AG04449 (cell line): ENCODE results near the gene ARSD.
"Not testable (repeated sequence)": the region's sequence is repeated elsewhere in the genome, so short reads cannot be mapped to it uniquely, and the experiment has no call there.

Experiments used
- CTCF ChIA-PET: fragments of 350-600 bp; formaldehyde crosslinking; extraction: SDS; loops from one replicate; lab custom pipeline; 2021; ENCODE audit warnings: antibody characterized with exemption; lab: Yijun Ruan, JAX
- POLR2A ChIA-PET: fragments of 400-600, 350-600 bp; formaldehyde crosslinking; extraction: SDS; loops from one replicate; lab custom pipeline; 2020; ENCODE audit warnings: antibody characterized with exemption, inconsistent platforms; lab: Yijun Ruan, JAX
- DNase-seq: peaks from one replicate; pipeline ENCODE4 v3.0.0-alpha.2; 2010; ENCODE audit warnings: low read depth, low spot score
- H3K4me3 ChIP-seq: 2 replicates; pipeline ENCODE4 v1.5.1; 2011; ENCODE audit warnings: low read depth, mild to moderate bottlenecking, control low read depth, low read length
- TF ChIP-seq, protein P1 (sequence below): IDR thresholded peaks from one replicate; pipeline ENCODE4 v1.5.1; 2011; ENCODE audit warnings: mild to moderate bottlenecking, moderate library complexity, low read length, control low read depth, inconsistent platforms; ENCODE audit not compliant: insufficient read depth; ENCODE audit errors: missing control alignments

ARSD gene

DNA sequence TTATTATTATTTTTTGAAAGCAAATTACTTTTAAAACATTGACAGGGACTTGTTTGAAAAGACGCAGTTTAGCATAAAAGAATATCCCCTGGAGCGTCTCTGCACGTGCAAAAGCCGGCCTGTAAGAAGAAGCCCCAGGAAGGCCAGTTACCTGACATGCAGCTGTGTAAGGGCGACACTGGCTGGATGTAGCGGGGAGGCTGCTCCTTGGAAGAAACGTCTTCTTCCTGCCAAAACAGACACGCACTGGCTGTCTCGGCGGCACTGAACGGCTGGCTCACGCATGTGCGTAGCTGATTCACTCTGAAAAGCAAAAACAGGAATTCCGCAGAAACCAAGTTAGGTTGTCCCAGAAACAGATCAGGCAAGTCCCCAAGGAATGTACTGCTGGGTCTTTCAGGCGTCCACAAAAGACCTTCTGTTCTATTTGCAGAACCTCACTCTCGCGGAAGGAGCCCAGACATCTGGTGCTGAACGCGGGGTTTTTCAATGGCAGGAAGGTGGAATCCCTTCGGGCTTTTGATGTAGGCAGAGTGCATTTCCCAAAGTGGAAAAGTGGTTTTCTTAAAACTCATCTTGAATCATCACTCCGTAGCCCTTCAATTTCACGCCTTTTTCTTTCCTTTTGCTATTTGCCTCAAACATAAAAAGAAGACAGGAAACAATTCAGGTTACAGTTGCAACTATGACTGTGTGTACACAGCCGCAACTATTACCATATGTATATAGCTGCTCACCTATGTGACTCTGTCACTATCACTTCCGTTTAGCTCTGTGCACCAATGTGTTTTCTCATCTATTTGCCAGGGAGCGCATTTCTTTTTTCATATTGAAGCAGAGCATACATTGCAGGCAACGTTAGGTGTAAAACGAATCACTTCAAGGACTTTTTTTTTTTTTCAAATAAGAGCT, 39.1 kb upstream of the ARSD start:
- POLR2A ChIA-PET, result no interaction called here
- no peak for DNase-seq
- H3K4me3 ChIP-seq, result peak overlapping the region; percentile 40
- TF ChIP-seq, protein P1, sequence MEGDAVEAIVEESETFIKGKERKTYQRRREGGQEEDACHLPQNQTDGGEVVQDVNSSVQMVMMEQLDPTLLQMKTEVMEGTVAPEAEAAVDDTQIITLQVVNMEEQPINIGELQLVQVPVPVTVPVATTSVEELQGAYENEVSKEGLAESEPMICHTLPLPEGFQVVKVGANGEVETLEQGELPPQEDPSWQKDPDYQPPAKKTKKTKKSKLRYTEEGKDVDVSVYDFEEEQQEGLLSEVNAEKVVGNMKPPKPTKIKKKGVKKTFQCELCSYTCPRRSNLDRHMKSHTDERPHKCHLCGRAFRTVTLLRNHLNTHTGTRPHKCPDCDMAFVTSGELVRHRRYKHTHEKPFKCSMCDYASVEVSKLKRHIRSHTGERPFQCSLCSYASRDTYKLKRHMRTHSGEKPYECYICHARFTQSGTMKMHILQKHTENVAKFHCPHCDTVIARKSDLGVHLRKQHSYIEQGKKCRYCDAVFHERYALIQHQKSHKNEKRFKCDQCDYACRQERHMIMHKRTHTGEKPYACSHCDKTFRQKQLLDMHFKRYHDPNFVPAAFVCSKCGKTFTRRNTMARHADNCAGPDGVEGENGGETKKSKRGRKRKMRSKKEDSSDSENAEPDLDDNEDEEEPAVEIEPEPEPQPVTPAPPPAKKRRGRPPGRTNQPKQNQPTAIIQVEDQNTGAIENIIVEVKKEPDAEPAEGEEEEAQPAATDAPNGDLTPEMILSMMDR, result no peak
- CTCF ChIA-PET, result interaction anchor here (1.5 kb wide), 1 partner anchor 581 kb away, joined by 3 read pairs; no protein-coding TSS in a partner anchor

DNA sequence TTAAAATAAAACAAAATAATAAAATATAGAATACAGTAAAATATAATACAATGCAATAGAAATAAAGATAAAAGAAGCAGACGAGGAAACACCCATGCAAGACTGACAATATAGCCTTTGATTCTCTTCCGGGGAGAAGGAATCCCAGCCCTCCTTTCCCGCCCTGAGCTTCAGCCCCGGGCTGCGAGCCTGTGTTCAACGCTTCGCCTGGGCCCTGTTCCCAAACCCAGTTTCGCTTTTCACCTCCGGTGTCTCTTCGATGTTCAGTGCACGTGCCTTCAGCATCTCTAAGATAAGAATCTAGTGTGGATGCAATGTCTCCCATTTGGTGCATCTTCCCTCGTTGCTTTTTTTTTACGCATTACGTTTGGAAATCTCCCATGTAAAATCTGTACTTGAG, 38.4 kb upstream of the ARSD start:
- peak overlapping the region; percentile 1; the same call in 1 of the 2 replicates for H3K4me3 ChIP-seq
- POLR2A ChIA-PET, result no interaction called here

GRCh38 chrX:2967012-2967411, 37.9 kb upstream of the ARSD start:
- DNase-seq, result no peak
- H3K4me3 ChIP-seq, result no peak overlapping the region
- CTCF ChIA-PET, result no interaction called here
- TF ChIP-seq, protein P1, result no peak
- POLR2A ChIA-PET, result no interaction called here

More for the DNA sequence above, 38.4 kb upstream of the ARSD start:
- TF ChIP-seq, protein P1, result no peak
- CTCF ChIA-PET, result no interaction called here
- DNase-seq, result no peak

DNA sequence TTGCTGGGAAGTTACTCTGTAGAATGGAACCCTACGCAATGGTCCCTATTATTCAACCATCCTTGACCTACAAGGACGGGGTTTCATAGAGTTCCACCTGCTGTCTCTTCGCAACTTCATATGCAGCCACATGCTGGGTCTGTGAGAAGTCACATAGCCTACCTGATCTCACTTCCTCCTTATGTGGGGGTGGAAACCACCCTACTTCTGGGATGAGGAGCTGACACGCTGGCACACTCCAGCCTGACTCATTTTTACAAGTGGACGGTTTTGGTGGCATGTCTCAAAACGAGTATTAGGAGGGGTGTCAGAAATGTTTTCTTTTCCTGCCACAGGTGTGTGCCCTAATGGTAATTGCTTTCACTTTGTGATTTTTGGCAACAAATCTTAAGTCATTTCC, 36.8 kb upstream of the ARSD start:
- H3K4me3 ChIP-seq, result no peak overlapping the region
- TF ChIP-seq, protein P1, result no peak
- DNase-seq, result no peak
- ChIA-PET POLR2A (no interaction called here), CTCF (no interaction called here)

DNA sequence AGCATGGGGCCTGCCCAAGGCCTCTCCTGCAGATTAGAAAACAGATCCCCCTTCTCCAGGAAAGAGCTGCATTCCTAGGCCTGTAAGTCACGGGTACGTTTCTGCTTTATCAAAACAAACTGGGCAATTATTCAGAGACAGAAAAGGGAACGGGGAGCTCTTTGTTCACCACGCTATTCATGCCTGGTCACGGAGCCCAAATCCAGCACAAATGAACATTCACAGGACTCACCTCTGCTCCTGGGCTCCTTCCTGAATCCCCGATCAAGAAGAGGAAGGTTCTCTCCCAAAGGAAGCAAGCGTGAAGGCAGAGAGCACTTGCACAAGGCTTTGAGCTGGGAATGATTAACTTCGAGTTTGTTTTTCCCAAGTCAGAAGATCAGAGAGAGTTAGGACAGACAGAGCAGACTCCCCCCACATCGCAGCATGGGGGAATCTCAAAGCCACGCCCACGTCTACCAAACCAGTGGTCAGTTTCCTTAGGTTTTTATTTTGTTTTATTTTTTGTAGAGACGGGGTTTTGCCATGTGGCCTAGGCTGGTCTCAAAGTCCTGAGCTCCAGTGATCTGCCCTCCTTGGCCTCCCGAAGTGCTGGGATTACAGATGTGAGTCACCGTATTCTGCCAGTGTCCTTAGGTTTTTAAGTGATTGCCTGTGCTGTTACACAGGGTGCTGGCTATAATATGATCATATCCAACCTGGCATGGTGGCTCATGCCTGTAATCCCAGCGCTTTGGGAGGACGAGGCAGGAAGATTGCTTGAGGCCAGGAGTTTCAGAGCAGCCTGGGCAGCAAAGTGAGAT, 35.1 kb upstream of the ARSD start:
- DNase-seq, CTCF ChIA-PET: not testable (repeated sequence)
- H3K4me3 ChIP-seq, result peak overlapping the region; percentile 20; the same call in 1 of the 2 replicates
- POLR2A ChIA-PET, result interaction anchor here (0.9 kb wide), 1 partner anchor 36 kb away, joined by 3 read pairs; the partner anchor contains the start of gene ARSD

DNA sequence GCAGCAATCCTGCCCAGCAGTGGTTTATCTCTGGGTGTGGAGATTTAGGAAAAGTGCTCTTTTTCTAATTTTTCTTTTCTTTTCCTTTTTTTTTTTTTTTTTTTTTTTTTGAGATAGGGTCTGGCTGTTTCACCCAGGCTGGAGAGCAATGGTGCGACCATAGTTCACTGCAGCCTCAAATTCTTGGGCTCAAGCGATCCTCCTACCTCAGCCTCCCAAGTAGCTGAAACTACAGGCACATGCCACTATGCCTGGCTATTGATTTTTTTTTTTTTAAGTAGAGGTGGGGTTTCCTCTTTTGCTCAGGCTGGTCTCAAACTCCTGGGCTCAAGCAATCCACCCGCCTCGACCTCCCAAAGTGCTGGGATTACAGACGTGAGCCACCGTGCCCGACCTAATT, 34.3 kb upstream of the ARSD start:
- CTCF ChIA-PET, H3K4me3 ChIP-seq, DNase-seq: not testable (repeated sequence)
- POLR2A ChIA-PET, result interaction anchor here (0.9 kb wide), 1 partner anchor 35 kb away, joined by 3 read pairs; the partner anchor contains the start of gene ARSD

- TF ChIP-seq, protein P1, result no peak
- H3K4me3 ChIP-seq, result no peak overlapping the region
- DNase-seq, result no peak
- CTCF ChIA-PET, result interaction anchor here (0.6 kb wide), 1 partner anchor 225 kb away, joined by 3 read pairs; no protein-coding TSS in a partner anchor
- POLR2A ChIA-PET, result no interaction called here
Observed at GRCh38 chrX:2962381-2962780, 33.2 kb upstream of the ARSD start.
